Dedifferentiated amniotic fluid mesenchymal stem cell (primary cell): Measurements from ENCODE around the gene AGBL2.
"Not testable (repeated sequence)": the region's sequence is repeated elsewhere in the genome, so short reads cannot be mapped to it uniquely, and the experiment has no call there.

Source experiments
- DNase-seq: peaks from one replicate; pipeline ENCODE4 v3.0.0-alpha.2; 2016; ENCODE audit errors: extremely low spot score

AGBL2 gene, protein sequence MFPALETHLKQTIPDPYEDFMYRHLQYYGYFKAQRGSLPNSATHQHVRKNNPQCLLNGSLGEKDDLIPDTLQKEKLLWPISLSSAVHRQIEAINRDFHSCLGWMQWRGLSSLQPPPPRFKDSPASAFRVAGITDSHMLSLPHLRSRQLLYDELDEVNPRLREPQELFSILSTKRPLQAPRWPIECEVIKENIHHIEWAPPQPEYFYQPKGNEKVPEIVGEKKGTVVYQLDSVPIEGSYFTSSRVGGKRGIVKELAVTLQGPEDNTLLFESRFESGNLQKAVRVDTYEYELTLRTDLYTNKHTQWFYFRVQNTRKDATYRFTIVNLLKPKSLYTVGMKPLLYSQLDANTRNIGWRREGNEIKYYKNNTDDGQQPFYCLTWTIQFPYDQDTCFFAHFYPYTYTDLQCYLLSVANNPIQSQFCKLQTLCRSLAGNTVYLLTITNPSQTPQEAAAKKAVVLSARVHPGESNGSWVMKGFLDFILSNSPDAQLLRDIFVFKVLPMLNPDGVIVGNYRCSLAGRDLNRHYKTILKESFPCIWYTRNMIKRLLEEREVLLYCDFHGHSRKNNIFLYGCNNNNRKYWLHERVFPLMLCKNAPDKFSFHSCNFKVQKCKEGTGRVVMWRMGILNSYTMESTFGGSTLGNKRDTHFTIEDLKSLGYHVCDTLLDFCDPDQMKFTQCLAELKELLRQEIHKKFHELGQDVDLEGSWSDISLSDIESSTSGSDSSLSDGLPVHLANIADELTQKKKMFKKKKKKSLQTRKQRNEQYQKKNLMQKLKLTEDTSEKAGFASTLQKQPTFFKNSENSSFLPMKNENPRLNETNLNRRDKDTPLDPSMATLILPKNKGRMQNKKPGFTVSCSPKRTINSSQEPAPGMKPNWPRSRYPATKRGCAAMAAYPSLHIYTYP

DNA sequence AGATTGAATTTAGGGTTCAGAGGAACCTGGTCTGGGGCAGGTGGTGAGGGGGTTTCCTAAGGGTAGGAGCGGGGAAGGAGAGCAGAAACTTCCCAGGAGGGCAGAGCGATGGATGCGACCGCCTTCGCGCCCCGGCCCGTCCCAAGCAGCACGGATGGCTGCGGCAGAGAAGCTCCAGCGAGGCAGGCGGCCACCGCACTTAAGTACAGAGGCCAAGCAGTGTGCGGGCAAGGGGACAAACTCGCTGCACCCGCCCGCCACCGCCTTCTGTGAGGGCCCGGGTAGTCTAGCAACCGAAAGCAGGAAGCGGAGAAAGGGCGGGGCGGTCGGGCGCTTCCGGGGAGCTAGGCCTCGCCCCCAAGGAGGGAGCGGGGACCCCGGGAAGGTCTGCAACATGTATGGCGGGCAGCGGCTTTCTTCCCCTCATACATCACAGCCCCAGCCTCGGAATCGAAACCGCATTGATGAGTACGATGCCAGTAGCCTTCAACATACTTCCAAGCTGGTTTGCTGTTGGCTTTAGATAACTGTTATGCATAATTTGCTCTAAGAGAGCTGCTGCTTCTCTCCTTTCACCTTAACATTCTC is at the start of gene AGBL2:
Gene AGBL2, minus strand, starts transcription at position 288 of the 588 bp plus-strand sequence. CDS start 719 bp downstream, outside the sequence.
- DNase-seq: peak; percentile 46

DNA sequence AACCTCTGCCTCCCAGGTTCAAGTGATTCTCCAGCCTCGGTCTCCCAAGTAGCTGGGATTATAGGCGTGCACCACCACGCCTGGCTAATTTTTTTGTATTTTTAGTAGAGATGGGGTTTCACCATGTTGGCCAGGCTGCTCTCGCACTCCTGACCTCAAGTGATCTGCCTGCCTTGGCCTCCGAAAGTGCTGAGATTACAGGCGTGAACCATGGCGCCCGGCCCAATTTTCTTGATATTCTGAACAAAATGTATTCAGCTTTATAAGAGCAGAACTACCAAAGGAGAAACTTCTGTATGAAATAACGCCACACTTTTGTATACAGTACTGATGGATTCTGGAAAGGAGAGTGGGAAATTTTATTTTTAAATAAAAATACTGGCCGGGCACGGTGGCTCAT is 44.1 kb upstream of the AGBL2 start:
- DNase-seq: not testable (repeated sequence)

DNA sequence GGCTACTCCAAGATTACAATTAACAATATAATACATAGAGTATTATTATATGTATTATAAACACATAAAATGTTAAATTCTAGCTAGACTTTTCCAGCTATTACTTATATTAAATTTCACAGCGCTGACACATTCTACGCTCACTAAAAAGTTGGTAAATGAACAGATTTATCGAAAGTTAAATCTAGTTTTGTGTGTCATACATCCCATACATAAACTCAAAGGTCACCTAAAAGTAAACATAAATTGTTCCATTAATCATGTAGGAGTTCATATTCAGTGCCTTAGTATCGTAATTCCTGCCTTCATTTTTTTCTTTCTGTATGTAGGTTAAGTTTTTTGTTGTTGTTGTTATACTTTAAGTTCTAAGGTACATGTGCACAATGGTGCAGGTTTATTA is 41.0 kb upstream of the AGBL2 start:
- no peak for DNase-seq

DNA sequence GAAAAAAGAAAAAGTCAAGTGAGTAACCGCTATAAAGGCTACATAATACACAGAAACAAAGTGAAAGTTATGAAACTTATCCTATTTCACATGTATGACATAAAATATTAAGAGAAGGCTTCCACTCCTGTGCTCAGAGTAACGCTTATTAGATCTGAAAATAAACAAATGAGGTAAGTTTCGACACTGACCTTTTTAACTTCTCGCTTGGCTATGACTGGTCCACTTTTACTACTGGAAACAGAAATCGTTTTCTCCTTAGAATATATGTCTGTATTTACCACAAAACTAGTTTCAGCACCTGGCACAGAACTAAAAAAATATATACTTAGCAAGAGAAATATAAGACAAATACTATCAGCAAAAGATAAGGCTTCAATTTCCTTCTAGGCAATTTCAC is 35.6 kb upstream of the AGBL2 start:
- no peak for DNase-seq

DNA sequence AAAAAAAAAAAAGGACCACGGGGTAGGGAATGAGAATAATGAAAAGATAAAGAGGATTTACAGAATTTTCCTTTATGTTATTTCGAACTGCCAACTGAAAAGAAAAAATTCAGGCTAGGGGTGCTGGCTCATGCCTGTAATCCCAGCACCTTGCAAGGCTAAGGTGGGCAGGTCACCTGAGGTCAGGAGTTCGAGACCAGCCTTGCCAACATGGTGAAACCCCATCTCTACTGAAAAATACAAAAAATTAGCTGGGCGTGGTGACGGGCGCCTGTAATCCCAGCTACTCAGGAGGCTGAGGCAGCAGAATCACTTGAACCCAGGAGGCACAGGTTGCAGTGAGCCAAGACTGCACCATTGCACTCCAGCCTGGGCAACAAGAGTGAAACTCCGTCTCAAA is 27.3 kb upstream of the AGBL2 start:
- not testable (repeated sequence) for DNase-seq

DNA sequence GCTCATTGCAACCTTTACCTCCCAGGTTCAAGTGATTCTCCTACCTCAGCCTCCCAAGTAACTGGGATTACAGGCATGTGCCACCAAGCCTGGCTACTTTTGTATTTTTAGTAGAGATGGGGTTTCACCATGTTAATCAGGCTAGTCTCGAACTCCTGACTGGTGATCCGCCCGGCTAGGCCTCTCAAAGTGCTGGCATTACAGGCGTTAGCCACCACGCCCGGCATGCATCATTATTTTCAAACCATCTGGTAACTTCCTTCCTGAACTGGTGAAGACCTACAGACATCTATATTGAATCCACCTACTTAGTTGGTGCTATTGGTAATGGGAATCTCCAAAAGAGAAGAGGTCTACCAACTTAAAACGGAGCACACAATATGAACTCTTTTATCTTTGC is 22.6 kb upstream of the AGBL2 start:
- DNase-seq: not testable (repeated sequence)

DNA sequence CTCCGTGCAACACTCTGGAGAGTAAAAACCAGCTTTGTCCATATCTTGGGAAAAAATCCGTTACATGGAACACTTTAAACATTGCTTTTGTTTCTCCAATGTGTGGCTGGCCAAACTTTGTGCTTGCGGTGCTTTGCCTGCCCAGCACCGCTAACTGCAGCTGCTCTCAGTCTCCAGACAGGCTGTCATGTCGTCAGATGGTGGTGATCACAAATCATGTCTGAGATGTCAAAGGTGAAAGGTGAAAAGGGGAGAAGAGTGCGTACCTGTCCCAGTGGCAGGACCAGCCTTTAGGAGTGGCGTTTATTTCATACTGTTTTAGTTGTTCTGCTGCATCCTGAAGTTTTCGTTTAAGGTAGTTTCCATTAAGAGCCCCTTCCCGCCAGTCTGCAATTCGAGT is 17.1 kb upstream of the AGBL2 start:
- DNase-seq: no peak

DNA sequence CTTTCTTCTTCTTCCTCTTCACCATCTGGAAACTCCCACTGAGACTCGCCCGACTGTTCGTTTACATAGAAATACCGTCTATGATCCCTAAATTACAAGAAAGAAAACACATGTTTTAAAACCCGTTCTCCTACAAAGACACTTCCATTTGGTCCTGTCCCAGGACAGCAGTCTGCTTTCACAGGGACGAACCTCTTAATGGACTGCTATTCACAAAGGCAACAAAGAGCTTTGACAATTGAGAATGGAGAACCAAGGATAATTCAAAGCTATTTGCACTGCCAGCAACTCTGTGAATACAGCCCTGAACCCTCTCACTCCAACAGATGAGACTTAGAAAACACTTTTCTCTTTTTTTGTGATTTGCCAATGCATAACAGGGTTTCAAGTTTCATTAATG is 16.3 kb upstream of the AGBL2 start:
- DNase-seq: no peak

DNA sequence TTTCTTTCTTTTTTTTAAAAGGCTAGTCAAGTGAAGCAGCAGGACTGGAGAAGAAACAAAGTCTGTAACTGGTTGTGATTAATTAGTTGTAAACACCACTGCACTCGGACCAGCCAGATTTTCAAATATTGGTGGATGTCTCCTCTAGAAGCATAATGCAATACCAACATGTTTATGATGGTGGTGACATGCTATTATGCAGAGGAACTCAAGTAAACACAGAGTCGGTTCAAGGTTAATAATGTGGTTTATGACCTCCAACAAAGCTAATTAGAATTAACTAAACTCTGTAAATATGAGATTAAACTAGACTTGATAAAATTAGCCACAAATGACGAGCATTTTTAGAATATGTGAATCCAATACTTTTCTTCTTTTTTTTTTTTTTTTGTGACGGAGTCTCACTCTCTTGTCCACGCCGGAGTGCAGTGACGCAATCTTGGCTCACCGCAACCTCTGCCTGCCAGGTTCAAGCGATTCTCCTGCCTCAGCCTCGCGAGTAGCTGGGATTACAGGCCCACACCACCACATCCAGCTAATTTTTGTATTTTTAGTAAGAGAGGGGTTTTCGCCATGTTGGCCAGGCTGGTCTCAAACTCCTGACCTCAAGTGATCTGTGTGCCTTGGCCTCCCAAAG is 11.8 kb upstream of the AGBL2 start:
- no peak for DNase-seq

DNA sequence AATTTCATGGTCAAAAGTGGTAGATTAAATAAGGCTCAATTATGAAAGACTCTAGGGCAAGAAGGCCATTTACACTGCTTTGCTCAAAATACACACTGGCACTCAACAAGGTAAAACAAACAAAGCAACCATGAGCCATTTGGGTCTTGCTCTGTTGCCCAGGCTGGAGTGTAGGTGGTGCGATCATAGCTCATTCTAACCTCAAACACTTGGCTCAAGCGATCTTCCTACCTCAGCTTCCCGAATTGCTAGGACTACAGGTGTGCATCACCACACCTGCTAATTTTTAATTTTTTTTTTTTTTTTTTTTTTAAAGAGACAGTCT is 10.9 kb upstream of the AGBL2 start:
- DNase-seq: no peak

DNA sequence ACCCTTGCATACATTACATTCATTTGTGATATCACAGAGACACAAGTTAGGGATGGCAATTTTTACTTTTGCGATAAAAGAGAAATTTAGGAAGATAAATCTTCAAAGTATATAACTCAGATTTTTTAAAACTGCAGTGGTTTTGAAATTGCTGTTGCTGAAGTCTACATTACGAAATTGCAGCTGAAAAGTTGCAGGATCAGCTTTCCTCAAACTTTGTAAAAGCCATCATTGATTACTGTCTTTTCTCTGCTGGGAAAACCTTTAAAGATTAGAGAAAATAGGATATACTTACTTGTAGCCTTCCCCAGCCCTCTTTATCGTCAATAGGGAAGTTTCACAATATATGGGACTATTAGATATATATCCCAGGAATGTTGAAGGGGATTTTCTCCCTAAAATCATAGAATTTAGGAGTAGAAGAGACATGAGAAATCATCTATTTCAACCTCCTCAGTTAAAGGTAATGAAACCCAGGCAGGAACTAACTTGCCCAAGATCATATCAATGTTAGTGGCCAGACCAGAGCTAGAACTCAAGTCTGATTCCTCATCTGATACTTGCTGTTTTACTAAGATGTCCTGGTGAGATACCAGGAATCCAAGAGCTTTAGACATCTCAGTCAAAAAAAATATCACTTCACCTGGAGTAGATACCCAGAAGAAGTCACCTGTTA is 10.4 kb upstream of the AGBL2 start:
- DNase-seq: no peak

DNA sequence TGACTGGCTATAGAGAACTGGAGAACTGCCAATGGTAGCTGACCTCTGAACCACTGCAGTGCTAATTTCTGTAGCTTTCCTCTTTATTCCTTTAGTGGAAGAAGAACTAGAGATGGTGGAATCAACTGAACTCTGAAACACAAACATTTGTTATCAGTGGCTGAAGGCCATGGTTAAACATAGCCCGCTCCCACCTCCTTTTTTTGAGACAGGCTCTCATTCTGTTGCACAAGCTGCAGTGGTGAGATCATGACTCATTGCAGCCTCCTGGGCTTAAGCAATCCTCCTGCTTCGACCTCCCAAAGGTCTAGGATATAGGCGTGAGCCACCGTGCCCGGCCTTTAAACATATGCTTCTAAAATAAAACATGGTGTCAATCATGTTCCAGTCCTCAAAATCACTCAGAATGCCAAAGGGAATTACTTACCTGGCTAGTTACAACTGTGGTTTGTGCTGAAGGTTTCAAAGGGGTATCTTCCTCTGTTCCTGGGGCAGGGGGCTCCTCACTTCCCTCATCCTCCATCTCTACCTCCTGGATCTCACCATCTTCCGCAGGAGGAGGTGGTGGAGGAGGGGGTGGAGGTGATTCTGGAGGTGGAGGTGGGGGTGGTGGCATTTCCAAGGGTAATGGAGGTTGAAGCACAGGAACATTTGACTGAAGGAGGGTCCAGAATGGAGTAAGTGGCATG is 9.0 kb upstream of the AGBL2 start:
- no peak for DNase-seq

DNA sequence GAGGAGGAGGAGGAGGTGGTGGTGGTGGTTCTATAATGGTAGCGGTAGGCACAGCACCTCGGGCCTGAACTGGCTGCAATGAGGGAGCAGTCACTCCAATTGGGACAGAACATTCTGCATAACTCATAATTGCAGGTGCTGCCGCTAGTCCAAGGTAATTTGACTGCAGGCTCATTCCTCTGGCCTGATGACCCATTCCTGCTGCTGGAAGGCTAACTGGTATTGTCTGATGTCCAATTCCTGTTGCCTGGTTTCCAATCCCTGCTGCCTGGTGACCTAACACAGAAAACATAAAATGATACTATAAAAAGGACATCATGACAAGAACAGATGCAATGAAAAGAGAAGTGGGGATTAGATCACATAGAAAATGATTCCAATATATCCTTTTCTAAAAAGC is 7.9 kb upstream of the AGBL2 start:
- DNase-seq: no peak

DNA sequence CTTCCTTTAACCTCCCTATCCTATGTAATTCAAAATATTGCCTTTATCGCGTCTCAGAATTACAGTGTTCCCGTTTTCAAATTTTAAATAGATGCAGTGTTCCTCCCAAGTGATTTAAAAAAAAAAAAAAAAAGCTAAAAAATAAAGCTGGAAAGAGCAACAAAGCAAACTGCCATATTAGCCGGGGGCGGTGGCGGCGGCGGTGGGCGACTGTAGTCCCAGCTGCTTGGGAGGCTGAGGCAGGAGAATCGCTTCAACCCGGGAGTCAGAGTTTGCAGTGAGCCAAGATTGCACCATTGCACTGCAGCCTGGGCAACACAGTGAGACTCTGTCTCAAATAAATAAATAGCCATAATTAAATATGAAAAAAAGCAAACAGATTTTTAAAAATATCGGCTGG is 5.5 kb upstream of the AGBL2 start:
- no peak for DNase-seq

DNA sequence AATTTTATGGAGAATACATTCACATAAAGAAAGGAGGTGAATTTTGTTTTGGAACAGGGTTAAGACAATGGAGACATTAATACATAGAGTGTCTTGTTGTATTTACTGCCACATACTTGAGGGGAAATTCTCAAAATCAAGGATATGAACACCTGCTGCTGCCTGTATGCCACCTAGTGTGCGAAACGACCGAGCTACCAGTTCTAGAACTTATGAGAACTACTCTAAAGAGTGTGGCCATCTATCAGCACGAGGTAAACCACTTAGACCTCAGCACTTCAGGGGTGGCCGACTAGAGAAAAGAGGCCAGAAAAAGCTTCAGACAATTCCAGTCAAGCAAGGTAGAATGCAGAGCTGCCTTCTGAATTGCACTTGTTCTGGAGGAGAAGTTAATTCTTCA is 1.5 kb upstream of the AGBL2 start:
- DNase-seq: no peak

DNA sequence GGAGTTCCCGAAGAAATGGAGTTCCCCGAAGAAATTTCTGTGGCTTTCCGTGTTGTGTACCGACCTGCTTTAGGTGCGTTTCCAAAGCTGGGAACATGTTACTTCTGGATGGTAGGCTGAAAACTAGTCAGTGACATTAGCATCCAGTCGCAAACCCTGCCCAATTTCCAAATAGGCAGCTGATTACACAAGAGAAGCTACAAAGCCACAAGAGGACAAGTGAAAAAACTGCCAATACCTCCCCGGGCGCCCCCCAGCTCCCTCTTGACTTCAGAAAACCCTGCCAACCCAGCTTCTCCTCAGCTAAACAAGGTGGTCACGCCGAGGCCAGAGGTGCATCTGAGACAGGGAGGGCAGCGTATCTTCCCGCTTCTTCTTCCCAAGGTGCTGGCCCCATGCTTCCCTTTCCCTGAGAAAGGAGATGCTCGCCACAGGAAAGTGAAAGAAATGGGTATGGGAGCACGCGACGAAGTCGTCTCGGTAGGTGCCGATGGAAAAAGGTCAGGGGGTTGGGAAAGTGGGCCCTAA is 551 bp downstream of the AGBL2 start:
- DNase-seq: no peak

DNA sequence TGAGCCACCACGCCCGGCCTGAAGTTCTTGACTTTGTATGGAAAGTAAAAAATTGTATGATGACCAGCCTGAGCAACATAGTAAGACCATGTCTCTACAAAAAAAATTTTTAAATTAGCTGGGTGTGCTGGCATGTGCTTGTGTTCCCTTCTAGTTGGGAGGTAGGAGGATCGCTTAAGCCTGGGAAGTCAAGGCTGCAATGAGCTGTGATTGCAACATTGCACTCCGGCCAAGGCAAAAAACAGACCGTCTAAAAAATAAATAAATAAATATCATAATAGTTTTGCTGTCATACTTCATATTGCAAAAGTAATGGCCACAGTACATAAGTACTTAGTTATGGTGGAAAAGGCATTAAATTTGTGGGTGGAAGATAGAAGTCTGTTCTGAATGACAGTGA is 3.4 kb downstream of the AGBL2 start:
- DNase-seq: no peak

DNA sequence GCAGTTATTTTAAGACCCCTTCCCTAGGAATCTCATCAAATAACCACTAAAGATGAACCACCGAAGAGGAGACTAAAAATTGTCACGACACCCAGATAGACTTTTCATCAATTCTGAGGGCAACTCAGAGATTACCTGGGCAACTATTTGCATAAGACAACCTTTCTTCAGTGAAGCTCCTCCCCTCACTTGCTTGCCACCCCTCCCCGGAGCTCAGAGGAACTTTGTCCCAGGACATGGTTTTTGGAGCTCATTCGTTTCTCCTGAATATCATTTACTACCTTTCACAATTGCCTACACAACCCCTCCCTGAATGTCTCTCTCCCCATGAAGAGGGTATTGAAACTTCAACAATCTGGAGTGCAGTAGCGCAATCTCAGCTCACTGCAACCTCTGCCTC is 3.9 kb downstream of the AGBL2 start:
- DNase-seq: no peak

DNA sequence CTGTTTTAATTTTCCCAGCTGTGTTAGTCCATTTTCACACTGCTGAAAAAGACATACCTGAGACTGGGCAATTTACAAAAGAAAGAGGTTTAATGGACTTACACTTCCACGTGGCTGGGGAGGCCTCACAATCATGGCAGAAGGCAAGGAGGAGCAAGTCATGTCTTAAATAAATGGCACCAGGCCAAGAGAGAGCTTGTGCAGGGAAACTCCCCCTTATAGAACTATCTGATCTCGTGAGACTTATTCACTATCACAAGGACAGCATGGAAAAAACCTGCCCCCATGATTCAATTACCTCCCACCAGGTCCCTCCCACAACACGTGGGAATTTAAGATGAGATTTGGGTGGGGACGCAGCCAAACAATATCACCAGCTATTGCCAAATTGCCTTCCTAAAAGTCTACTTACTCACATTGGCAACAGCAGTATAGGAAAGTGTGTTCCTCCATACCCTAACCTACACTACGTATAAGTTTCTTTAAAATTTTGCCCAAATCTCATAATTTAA is 7.8 kb downstream of the AGBL2 start:
- not testable (repeated sequence) for DNase-seq

DNA sequence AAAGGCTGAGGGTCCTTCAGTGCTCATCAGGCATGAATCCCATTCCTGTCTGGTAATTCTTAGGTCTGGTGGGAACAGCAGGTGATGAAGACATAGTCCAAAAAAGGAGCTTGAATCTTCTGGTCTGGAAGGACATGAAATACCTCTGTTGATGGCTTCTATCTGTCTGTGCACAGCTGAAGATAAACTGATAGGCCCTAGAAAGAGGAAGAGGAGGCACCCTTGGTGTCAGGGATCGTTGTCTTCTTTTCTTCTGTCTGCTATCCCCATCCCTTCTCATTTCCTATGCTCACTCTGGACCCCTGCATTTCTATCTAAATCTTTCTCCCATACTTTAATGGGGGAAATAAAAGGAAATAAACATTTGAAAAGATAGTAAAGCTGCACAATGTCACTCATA is 9.4 kb downstream of the AGBL2 start:
- no peak for DNase-seq

DNA sequence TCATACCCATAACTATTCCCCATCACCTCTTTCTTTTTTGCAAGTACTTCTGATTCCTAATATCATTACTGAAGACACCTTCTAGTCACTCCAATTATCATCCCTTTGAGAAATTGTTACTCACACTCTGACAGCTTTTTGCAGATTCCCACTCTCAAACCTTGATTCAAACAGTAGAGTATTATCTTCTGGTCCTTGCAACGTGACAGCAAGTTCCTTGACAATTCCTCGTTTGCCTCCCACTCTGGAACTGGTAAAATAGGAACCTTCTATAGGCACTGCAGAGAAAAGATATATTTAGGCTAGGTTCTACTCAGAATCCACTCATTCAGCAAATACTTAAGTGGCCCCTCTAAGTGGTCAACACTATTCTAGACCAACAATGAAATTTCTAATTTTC is 23.2 kb downstream of the AGBL2 start:
- no peak for DNase-seq
